ENCODE measurements around the gene MARCHF3. TPM values are rescaled to one million over a fixed set of nuclear protein-coding genes. Genes with fewer than 3 reads are reported as not detected.
"Not testable (repeated sequence)": the region's sequence is repeated elsewhere in the genome, so short reads cannot be mapped to it uniquely, and the experiment has no call there.

MARCHF3 gene
- total RNA-seq, 2 donors from 2014 or later, result 32.5 to 33.7 TPM

DNA sequence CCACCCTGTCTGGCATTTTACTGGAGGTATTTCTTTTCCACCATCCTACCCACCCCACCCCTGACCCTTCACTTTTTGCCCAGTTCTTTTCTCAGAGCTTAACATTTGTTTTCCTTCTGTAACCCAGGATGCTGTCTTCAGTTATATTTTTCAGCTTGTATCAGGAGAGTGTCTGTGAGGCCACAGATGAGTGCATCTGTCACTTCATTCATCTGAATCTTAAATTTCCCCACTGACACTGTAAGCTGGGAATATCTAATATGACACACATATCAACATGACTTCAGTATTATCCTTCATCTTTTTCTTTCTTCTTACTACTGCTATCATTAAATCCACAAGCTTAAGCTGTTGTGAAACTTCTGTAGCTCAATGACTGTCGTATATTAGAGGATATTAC is 4.9 kb downstream of the MARCHF3 start:
- Histone ChIP-seq H3K27me3 (no peaks in the 10 kb centered on the region), H3K36me3 (no peaks in the 10 kb centered on the region), H3K9ac (ENCODE audit: low read depth in 2 of 2, low read length in 2 of 2) (no peak overlapping the region), H3K9me3 (no peaks in the 10 kb centered on the region), H3K4me3 (no peak overlapping the region), H3K27ac (no peak overlapping the region), H3K4me1 (no peaks in the 10 kb centered on the region)
- no peak for DNase-seq
- intact Hi-C loops (cut with DNase I), result no loop called here
- no peak for TF ChIP-seq CTCF (IDR thresholded peaks at IDR 0.05)

- no peak for DNase-seq
- no peak overlapping the region for H3K9ac ChIP-seq (ENCODE audit: low read depth in 2 of 2, low read length in 2 of 2)
- no peak overlapping the region for H3K27ac ChIP-seq
- H3K9me3 ChIP-seq, result no peaks in the 10 kb centered on the region
- no peaks in the 10 kb centered on the region for H3K27me3 ChIP-seq
- no peaks in the 10 kb centered on the region for H3K36me3 ChIP-seq
- no peak for TF ChIP-seq CTCF (IDR thresholded peaks at IDR 0.05)
- no peak overlapping the region for H3K4me3 ChIP-seq
- no peaks in the 10 kb centered on the region for H3K4me1 ChIP-seq
- intact Hi-C loops (cut with DNase I), result no loop called here
Observed at GRCh38 chr5:127024821-127025220, 5.5 kb downstream of the MARCHF3 start.

GRCh38 chr5:127023552-127024191 is 6.7 kb downstream of the MARCHF3 start:
- H3K27ac ChIP-seq; DNase-seq; H3K4me1 ChIP-seq; H3K9me3 ChIP-seq; H3K9ac ChIP-seq (ENCODE audit: low read depth in 2 of 2, low read length in 2 of 2); H3K4me3 ChIP-seq; H3K36me3 ChIP-seq; intact Hi-C loops (cut with DNase I); H3K27me3 ChIP-seq: not testable (repeated sequence)

- Histone ChIP-seq H3K4me1 (no peaks in the 10 kb centered on the region), H3K27me3 (no peaks in the 10 kb centered on the region), H3K36me3 (no peaks in the 10 kb centered on the region), H3K9ac (ENCODE audit: low read depth in 2 of 2, low read length in 2 of 2) (no peak overlapping the region), H3K4me3 (no peak overlapping the region), H3K27ac (no peak overlapping the region), H3K9me3 (no peaks in the 10 kb centered on the region)
- no peak for DNase-seq
- no peak for TF ChIP-seq CTCF (IDR thresholded peaks at IDR 0.05)
- intact Hi-C loops (cut with DNase I), result no loop called here
Observed at GRCh38 chr5:127022846-127023245, 7.5 kb downstream of the MARCHF3 start.

DNA sequence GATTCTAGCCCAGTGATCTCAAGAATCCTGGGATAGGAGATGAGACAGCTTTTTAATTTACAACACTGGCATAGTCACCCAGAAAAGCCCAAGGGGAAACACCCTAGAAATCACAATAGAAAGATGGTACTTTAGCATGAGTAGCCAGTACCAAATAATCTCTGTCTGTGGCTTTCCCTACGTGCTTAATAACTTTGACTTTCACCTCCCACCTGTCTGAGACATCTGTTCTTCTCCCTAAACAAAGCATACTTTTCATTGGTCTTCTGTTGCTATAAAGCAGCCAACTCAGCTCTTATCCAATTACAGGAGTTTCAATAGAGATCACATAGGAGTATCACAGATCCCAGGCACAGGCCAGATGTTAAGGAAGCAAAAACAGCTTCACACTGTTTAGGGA is 10.4 kb downstream of the MARCHF3 start:
- no peak overlapping the region for H3K9ac ChIP-seq (ENCODE audit: low read depth in 2 of 2, low read length in 2 of 2)
- intact Hi-C loops (cut with DNase I), result no loop called here
- no peaks in the 10 kb centered on the region for H3K36me3 ChIP-seq
- H3K27ac ChIP-seq, result no peak overlapping the region
- H3K27me3 ChIP-seq, result no peaks in the 10 kb centered on the region
- no peaks in the 10 kb centered on the region for H3K9me3 ChIP-seq
- no peak for TF ChIP-seq CTCF (IDR thresholded peaks at IDR 0.05)
- H3K4me3 ChIP-seq, result no peak overlapping the region
- DNase-seq, result no peak
- H3K4me1 ChIP-seq, result no peaks in the 10 kb centered on the region

GRCh38 chr5:127016722-127017121 is 13.6 kb downstream of the MARCHF3 start:
- H3K27me3 ChIP-seq; DNase-seq; H3K4me1 ChIP-seq; H3K9me3 ChIP-seq; H3K4me3 ChIP-seq; H3K9ac ChIP-seq (ENCODE audit: low read depth in 2 of 2, low read length in 2 of 2); H3K27ac ChIP-seq; H3K36me3 ChIP-seq; intact Hi-C loops (cut with DNase I): not testable (repeated sequence)
